ENCODE measurements around the gene MEPCE. TPM values are rescaled to one million over a fixed set of nuclear protein-coding genes. Genes with fewer than 3 reads are reported as not detected.

MEPCE gene
- total and polyA plus RNA-seq, 9 of the 15 experiments (the other 6 are each of a cell fraction or from before 2014, with no cell fraction given), result 10.9 to 76.3 (median 44.1) TPM

GRCh38 chr7:100478958-100479660, 49.5 kb downstream of the MEPCE start, which contains the start of gene TSC22D4 (continued):
- TF ChIP-seq ARID3A (IDR thresholded peaks at IDR 0.05; ENCODE audit: borderline replicate concordance, low read depth, low read length), result no peak
- peak; percentile 67 for TF ChIP-seq RAD51 (IDR thresholded peaks at IDR 0.05; ENCODE audit: borderline replicate concordance, low read depth)
- no peak for TF ChIP-seq CREB3 (tag; conservative IDR thresholded peaks at IDR 0.05; ENCODE audit: low read depth)
- no peak for TF ChIP-seq E2F1 (CRISPR knock-in tag; IDR thresholded peaks at IDR 0.05)
- no peak for TF ChIP-seq JUNB (CRISPR knock-in tag; conservative IDR thresholded peaks at IDR 0.05)
- TF ChIP-seq, protein P1, sequence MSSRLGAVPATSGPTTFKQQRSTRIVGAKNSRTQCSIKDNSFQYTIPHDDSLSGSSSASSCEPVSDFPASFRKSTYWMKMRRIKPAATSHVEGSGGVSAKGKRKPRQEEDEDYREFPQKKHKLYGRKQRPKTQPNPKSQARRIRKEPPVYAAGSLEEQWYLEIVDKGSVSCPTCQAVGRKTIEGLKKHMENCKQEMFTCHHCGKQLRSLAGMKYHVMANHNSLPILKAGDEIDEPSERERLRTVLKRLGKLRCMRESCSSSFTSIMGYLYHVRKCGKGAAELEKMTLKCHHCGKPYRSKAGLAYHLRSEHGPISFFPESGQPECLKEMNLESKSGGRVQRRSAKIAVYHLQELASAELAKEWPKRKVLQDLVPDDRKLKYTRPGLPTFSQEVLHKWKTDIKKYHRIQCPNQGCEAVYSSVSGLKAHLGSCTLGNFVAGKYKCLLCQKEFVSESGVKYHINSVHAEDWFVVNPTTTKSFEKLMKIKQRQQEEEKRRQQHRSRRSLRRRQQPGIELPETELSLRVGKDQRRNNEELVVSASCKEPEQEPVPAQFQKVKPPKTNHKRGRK (tag; IDR thresholded peaks at IDR 0.05), result no peak
- peak; percentile 34; the same call in 1 of the 2 replicates for TF ChIP-seq TRIM28 (IDR thresholded peaks at IDR 0.05)
- 0 out of 2 replicates have a peak, but pooled peaks have one; percentile 26 for TF ChIP-seq ZBTB5 (IDR thresholded peaks at IDR 0.05)
- no peak for TF ChIP-seq MECOM (CRISPR knock-in tag; IDR thresholded peaks at IDR 0.05)
- TF ChIP-seq ZNF143 (CRISPR knock-in tag; IDR thresholded peaks at IDR 0.05), result no peak
- TF ChIP-seq NFRKB (IDR thresholded peaks at IDR 0.05; ENCODE audit: low read depth), result no peak; the same call in 1 of the 2 replicates
- no peak for TF ChIP-seq ZNF224 (CRISPR knock-in tag; IDR thresholded peaks at IDR 0.05)
- TF ChIP-seq RHOXF2B (CRISPR knock-in tag; conservative IDR thresholded peaks at IDR 0.05), result no peak
- TF ChIP-seq HMG20B (CRISPR knock-in tag; IDR thresholded peaks at IDR 0.05), result no peak
- TF ChIP-seq, protein P2, sequence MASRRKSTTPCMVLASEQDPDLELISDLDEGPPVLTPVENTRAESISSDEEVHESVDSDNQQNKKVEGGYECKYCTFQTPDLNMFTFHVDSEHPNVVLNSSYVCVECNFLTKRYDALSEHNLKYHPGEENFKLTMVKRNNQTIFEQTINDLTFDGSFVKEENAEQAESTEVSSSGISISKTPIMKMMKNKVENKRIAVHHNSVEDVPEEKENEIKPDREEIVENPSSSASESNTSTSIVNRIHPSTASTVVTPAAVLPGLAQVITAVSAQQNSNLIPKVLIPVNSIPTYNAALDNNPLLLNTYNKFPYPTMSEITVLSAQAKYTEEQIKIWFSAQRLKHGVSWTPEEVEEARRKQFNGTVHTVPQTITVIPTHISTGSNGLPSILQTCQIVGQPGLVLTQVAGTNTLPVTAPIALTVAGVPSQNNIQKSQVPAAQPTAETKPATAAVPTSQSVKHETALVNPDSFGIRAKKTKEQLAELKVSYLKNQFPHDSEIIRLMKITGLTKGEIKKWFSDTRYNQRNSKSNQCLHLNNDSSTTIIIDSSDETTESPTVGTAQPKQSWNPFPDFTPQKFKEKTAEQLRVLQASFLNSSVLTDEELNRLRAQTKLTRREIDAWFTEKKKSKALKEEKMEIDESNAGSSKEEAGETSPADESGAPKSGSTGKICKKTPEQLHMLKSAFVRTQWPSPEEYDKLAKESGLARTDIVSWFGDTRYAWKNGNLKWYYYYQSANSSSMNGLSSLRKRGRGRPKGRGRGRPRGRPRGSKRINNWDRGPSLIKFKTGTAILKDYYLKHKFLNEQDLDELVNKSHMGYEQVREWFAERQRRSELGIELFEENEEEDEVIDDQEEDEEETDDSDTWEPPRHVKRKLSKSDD (conservative IDR thresholded peaks at IDR 0.05; ENCODE audit: low read length), result 0 out of 2 replicates have a peak, but pooled peaks have one; percentile 18
- peak; percentile 90 for TF ChIP-seq LARP7 (IDR thresholded peaks at IDR 0.05)
- TF ChIP-seq CHCHD3 (CRISPR knock-in tag; IDR thresholded peaks at IDR 0.05), result no peak
- no peak for TF ChIP-seq ZFPM2 (CRISPR knock-in tag; IDR thresholded peaks at IDR 0.05)
